Muscle layer of colon (tissue), 2 donors: ENCODE measurements around the gene RPH3AL.

Experiments used
- H3K27ac ChIP-seq: one replicate; pipeline ENCODE4 v1.7.0; 2013; ENCODE audit warnings: low read depth, mild to moderate bottlenecking, low read length, moderate library complexity
- H3K27me3 ChIP-seq, 2 donors: one replicate each; pipeline ENCODE4 v1.7.0; 2013; ENCODE audit warnings: low read length in 2 of 2, mild to moderate bottlenecking in 2 of 2; ENCODE audit not compliant: insufficient read depth in 2 of 2, control insufficient read depth in 1 of 2
- H3K36me3 ChIP-seq: one replicate; pipeline ENCODE4 v1.7.0; 2013; ENCODE audit warnings: mild to moderate bottlenecking, low read length; ENCODE audit not compliant: insufficient read depth
- H3K4me1 ChIP-seq: one replicate; pipeline ENCODE4 v1.7.0; 2013; ENCODE audit warnings: mild to moderate bottlenecking, low read length; ENCODE audit not compliant: insufficient read depth
- H3K4me3 ChIP-seq, 2 donors: one replicate each; pipeline ENCODE4 v1.7.0; 2013; ENCODE audit warnings: low read length in 2 of 2, low read depth in 1 of 2, mild to moderate bottlenecking in 1 of 2, moderate library complexity in 1 of 2
- H3K9ac ChIP-seq: one replicate; pipeline ENCODE4 v1.7.0; 2013; ENCODE audit warnings: low read length
- H3K9me3 ChIP-seq: one replicate; pipeline ENCODE4 v1.7.0; 2013; ENCODE audit warnings: mild to moderate bottlenecking, low read length
- donor health status: abdominal sarcoma.
- donor health status: Adenocarcinoma of cecum.

The RPH3AL gene

GRCh38 chr17:286571-286970 lies 66.0 kb downstream of the RPH3AL start:
- Histone ChIP-seq H3K9me3 (no peaks in the 10 kb centered on the region), H3K4me3 (no peak overlapping the region), H3K9ac (no peak overlapping the region), H3K27ac (no peak overlapping the region), H3K27me3 (no peaks in the 10 kb centered on the region), H3K4me1 (no peaks in the 10 kb centered on the region), H3K36me3 (no peaks in the 10 kb centered on the region)

DNA sequence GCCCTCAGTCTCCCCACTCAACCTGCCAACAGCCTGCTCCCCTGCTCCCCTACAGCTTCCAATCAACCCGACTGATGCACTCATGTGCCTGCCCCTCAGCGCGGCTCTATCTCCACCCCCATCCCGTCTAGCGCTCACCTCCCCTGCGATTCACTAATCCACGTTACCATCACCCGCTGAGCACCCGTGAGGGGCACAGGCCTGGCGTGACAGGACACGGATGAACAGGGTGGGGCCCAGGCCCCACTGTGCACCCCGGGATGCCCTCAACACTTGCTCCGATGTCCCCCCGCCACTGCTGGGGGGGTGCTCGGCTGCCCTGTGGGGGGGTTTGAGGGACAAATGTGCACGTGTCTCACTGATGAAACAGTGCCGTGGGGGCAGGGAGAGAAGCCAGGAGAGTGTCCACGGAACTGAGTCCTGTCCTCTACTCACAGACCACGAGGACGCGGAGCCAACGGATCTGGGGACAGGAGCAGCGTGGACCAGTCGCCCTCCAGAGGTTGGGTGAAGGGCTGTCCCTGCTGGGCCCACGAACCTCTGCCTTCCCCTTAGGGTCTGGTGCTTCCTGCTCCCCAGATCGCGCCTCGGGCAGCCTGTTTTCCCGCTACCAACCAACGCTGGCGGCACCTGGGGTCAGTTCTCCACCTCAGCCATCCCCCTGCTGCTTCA lies 66.7 kb downstream of the RPH3AL start:
- H3K4me3 ChIP-seq: no peak overlapping the region
- no peak overlapping the region for H3K27ac ChIP-seq
- no peaks in the 10 kb centered on the region for H3K36me3 ChIP-seq
- H3K9me3 ChIP-seq: no peaks in the 10 kb centered on the region
- no peaks in the 10 kb centered on the region for H3K27me3 ChIP-seq
- H3K9ac ChIP-seq: no peak overlapping the region
- H3K4me1 ChIP-seq: no peaks in the 10 kb centered on the region

DNA sequence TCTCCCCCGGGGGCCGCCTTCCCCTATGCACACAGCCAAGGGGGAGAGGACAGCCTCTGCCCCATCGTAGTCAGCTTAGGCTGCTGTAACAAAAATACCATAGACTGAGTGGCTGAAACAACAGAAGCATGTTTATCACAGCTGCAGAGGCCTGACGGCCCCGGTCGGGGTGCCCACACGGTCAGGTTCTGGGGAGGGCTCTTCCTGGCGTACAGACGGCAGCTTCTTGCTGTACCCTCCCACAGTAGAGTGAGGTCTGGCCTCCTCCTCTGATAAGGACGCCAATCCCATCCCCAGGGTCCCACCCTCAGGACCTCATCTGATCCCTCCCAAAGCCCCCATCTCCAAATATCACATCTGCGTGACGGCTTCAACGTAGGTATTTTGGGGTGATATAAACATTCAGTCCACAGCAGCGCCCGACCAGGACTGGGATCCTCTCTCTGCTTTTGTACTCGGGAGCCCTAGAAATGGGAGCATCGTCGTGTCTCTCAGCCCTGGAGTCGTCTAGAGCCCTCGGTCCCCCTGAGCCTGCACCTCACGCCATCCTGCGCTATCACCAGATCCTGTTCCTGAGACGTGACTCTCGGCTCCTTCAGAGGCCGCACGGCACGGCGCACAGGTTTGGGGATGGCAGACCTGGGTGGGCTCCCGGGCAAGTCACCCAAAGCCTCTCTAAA lies 67.8 kb downstream of the RPH3AL start:
- H3K27me3 ChIP-seq: no peaks in the 10 kb centered on the region
- H3K4me3 ChIP-seq: no peak overlapping the region
- H3K9ac ChIP-seq: no peak overlapping the region
- no peak overlapping the region for H3K27ac ChIP-seq
- H3K9me3 ChIP-seq: no peaks in the 10 kb centered on the region
- H3K4me1 ChIP-seq: no peaks in the 10 kb centered on the region
- H3K36me3 ChIP-seq: no peaks in the 10 kb centered on the region

DNA sequence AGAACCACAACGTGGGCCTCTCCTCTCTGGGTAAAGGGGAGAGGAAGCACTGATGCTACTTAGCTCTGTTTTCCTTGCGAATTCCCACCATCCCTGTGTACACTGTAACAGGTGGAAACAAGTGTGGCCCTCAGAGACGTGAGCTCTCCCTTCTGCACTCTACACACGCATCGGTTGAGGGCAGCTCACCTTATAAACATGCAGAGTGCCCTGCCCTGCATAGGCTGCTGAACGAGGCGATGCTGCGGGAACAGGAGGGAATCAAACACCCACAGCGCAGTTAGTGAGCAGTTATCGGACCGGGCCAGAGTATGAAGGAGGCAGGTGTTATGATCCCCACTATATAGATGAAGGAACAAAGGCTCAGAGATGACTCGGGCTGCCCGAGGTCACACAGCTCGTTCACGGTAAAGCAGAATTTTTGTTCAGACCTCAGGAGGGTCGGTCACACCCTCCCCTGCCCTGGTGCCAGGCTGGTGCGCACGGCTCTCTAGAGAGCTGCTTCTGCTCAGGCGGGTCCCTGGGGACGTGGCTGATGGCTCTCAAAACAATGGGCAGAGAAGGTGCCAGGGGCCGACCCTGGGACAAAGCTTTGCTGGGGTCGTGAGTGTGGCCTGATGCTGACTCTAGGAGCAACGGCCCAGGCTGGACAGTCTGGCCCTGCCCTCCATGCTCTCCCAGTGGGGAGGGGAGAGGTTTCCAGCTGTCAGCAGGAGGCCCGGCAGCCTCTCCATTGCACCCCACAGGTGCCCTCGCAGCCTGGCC lies 68.5 kb downstream of the RPH3AL start:
- Histone ChIP-seq H3K4me3 (no peak overlapping the region), H3K9ac (no peak overlapping the region), H3K4me1 (no peaks in the 10 kb centered on the region), H3K9me3 (no peaks in the 10 kb centered on the region), H3K27me3 (no peaks in the 10 kb centered on the region), H3K36me3 (no peaks in the 10 kb centered on the region), H3K27ac (no peak overlapping the region)

DNA sequence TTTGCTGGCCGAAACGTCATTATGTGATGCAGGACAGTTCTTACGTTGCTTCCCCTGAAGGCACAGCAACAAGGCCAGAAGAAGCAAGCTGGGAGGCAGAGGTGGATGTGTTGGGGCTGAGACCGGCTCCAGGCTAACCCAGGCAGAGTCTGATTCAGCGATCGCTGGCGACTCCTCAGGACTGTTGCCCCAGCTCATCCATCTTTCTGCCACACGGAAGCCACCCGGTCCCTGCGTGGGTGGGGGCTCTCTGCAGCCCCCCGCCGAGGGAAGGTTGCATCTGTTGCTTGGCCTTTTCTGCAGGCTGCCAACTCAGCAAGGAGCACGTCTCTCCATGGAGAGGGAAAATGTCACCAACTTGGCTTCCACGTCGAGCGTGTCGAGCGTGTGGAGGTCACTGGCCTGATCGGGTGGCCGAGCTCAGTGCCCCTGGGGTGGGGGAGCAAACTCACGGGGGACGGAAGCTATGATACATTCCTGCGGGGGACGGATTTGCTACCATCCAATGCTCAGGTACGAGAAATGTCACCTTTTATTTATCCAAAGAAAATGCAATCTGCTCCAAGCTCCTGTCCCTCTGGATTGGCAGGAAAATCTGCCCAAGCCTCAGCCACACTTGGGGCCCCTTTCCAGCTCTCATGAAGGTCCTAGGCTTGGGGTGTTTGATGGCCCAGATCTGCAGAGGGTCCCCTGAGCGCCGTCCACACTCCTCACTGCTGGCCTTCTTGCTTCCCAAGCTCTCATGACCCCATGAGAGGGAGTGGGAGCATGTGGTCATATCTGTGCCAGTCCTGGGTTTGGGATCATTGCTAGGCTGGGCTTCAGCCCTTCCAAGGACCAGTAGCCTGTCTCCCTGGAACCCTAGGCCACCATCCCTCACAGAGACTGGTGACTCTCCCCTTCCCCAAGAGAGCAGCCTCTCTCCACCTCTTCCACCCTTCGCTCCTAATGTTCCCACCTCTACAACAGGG lies 69.4 kb downstream of the RPH3AL start:
- Histone ChIP-seq H3K4me3 (no peak overlapping the region), H3K36me3 (no peaks in the 10 kb centered on the region), H3K27me3 (no peaks in the 10 kb centered on the region), H3K27ac (no peak overlapping the region), H3K4me1 (no peaks in the 10 kb centered on the region), H3K9ac (no peak overlapping the region), H3K9me3 (no peaks in the 10 kb centered on the region)

GRCh38 chr17:282000-282911 lies 70.4 kb downstream of the RPH3AL start:
- Histone ChIP-seq H3K9me3 (no peaks in the 10 kb centered on the region), H3K9ac (no peak overlapping the region), H3K27me3 (no peaks in the 10 kb centered on the region), H3K27ac (no peak overlapping the region), H3K4me1 (no peaks in the 10 kb centered on the region), H3K4me3 (no peak overlapping the region), H3K36me3 (no peaks in the 10 kb centered on the region)

DNA sequence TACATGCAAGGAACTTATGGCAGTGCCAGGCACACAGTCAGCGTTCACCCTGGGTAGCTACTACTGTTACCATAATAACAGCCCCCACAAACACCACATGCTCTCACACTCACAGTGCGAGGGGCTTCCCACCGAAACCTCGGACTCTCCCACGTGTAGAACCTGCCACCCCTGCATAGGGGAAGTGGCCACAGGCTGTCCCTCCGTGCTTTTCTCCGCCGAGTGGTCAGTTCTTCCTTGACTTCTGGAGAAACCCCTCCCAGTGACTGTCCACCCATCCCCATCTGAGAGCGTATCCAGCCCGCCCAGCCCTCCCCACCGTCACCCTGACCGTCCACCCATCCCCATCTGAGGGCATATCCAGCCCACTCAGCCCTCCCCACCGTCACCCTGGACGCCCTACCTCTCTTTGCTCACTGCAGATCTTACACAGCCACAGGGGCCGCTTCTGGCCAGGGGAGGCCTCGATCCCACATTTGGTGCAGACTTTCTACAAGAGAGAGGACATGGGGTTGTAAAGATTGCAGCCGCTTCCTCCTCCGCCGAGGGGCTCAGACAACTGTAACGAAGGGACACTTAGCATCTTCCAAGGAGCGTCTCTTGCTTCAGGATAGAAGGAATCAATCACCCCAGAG lies 71.1 kb downstream of the RPH3AL start:
- no peaks in the 10 kb centered on the region for H3K36me3 ChIP-seq
- H3K4me1 ChIP-seq: no peaks in the 10 kb centered on the region
- no peak overlapping the region for H3K27ac ChIP-seq
- no peaks in the 10 kb centered on the region for H3K9me3 ChIP-seq
- H3K4me3 ChIP-seq: no peak overlapping the region
- no peaks in the 10 kb centered on the region for H3K27me3 ChIP-seq
- no peak overlapping the region for H3K9ac ChIP-seq

GRCh38 chr17:280901-281300 lies 71.7 kb downstream of the RPH3AL start:
- H3K27me3 ChIP-seq: no peaks in the 10 kb centered on the region
- H3K36me3 ChIP-seq: no peaks in the 10 kb centered on the region
- no peaks in the 10 kb centered on the region for H3K9me3 ChIP-seq
- no peaks in the 10 kb centered on the region for H3K4me1 ChIP-seq
- no peak overlapping the region for H3K27ac ChIP-seq
- no peak overlapping the region for H3K9ac ChIP-seq
- H3K4me3 ChIP-seq: no peak overlapping the region

DNA sequence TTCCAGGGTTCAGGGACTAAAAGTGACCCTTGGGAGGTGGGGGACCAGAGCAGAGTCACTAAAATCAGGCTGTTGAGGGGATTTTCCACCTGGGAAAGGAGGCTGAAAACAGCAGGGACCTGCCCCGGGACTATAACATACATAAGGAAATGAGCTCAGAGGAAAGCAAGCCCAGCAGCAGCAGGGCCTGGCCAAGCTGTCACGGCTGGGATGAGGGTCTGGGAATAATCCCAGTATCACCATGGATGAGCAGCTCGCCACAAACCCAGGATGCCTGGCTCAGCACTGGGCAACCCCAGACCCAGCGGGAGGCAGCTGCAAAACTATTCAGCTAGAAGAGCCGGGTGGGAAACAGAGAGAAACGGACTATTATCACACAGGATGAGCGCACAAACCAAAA lies 72.4 kb downstream of the RPH3AL start:
- no peaks in the 10 kb centered on the region for H3K9me3 ChIP-seq
- no peaks in the 10 kb centered on the region for H3K4me1 ChIP-seq
- no peak overlapping the region for H3K9ac ChIP-seq
- H3K36me3 ChIP-seq: no peaks in the 10 kb centered on the region
- no peak overlapping the region for H3K4me3 ChIP-seq
- no peaks in the 10 kb centered on the region for H3K27me3 ChIP-seq
- H3K27ac ChIP-seq: no peak overlapping the region

DNA sequence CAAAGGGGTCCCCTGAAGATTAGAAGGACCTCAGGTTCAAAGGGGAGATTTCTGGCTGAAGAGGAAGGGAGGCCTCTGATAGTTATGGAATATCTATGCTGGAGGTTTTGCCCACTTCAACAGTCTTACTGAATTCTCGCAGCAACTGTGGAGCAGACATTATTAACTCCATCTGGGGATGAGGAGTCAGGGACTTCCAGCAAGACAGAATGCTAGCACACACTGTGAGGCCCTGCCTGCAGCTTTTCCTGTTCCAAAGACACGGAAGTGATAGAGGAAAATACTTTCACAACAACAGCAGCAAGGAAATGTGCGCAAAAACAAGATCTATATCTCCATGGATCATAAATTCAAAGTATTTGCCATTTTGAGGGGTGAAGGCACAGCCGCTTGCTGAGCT lies 72.8 kb downstream of the RPH3AL start:
- no peak overlapping the region for H3K27ac ChIP-seq
- H3K9me3 ChIP-seq: no peaks in the 10 kb centered on the region
- no peak overlapping the region for H3K9ac ChIP-seq
- no peak overlapping the region for H3K4me3 ChIP-seq
- no peaks in the 10 kb centered on the region for H3K4me1 ChIP-seq
- H3K36me3 ChIP-seq: no peaks in the 10 kb centered on the region
- no peaks in the 10 kb centered on the region for H3K27me3 ChIP-seq
